H9 (cell line): Measurements from ENCODE around the gene CFAP46. TPM values are rescaled to one million over a fixed set of nuclear protein-coding genes. Genes with fewer than 3 reads are reported as not detected.

ENCODE experiments used
- DNase-seq: peaks from one replicate; pipeline ENCODE4 v3.0.0-alpha.2; 2017
- H2AFZ ChIP-seq: one replicate; pipeline ENCODE4 v1.6.1; 2013; ENCODE audit warnings: mild to moderate bottlenecking, low read length, control low read depth, moderate library complexity
- H2AK5ac ChIP-seq: 2 replicates; pipeline ENCODE4 v1.6.1; 2013; ENCODE audit warnings: low read length, control low read depth, mixed read lengths; ENCODE audit not compliant: insufficient read length
- H2BK120ac ChIP-seq: one replicate; pipeline ENCODE4 v1.6.1; 2013; ENCODE audit warnings: low read depth, mild to moderate bottlenecking, low read length, control low read depth, inconsistent platforms; ENCODE audit not compliant: poor library complexity, severe bottlenecking
- H2BK12ac ChIP-seq: 2 replicates; pipeline ENCODE4 v1.6.1; 2013; ENCODE audit warnings: low read length, control low read depth, mixed read lengths, low read depth; ENCODE audit not compliant: insufficient read length
- H2BK15ac ChIP-seq: 2 replicates; pipeline ENCODE4 v1.6.1; 2013; ENCODE audit warnings: low read depth, low read length, control low read depth
- H2BK20ac ChIP-seq: one replicate; pipeline ENCODE4 v1.6.1; 2013; ENCODE audit warnings: low read depth, mild to moderate bottlenecking, low read length, control low read depth, inconsistent platforms; ENCODE audit not compliant: poor library complexity, severe bottlenecking
- H2BK5ac ChIP-seq: 2 replicates; pipeline ENCODE4 v1.6.1; 2013; ENCODE audit warnings: low read length, control low read depth, mixed read lengths; ENCODE audit not compliant: insufficient read length
- H3K14ac ChIP-seq: 2 replicates; pipeline ENCODE4 v1.6.1; 2013; ENCODE audit warnings: low read length, control low read depth; ENCODE audit not compliant: insufficient read depth
- H3K18ac ChIP-seq: 2 replicates; pipeline ENCODE4 v1.6.1; 2013; ENCODE audit warnings: low read depth, mild to moderate bottlenecking, mixed read lengths, low read length, control low read depth; ENCODE audit not compliant: insufficient read length
- H3K23ac ChIP-seq: 2 replicates; pipeline ENCODE4 v1.6.1; 2013; ENCODE audit warnings: low read length, control low read depth, mixed read lengths, low read depth; ENCODE audit not compliant: insufficient read length
- H3K23me2 ChIP-seq: 2 replicates; pipeline ENCODE4 v1.6.1; 2013; ENCODE audit warnings: low read depth, mild to moderate bottlenecking, mixed read lengths, low read length, control low read depth; ENCODE audit not compliant: insufficient read length, poor library complexity, severe bottlenecking
- H3K27ac ChIP-seq: 2 replicates; pipeline ENCODE4 v1.5.1; 2013; ENCODE audit warnings: low read length, control low read depth, mixed read lengths, low read depth; ENCODE audit not compliant: insufficient read length
- H3K27me3 ChIP-seq: 2 replicates; pipeline ENCODE4 v1.6.1; 2013; ENCODE audit warnings: low read length, control low read depth, inconsistent platforms; ENCODE audit not compliant: insufficient read depth
- H3K4ac ChIP-seq: 2 replicates; pipeline ENCODE4 v1.6.1; 2013; ENCODE audit warnings: low read depth, mild to moderate bottlenecking, control low read depth, inconsistent platforms, low read length, moderate library complexity
- H3K4me1 ChIP-seq: 2 replicates; pipeline ENCODE4 v1.6.1; 2013; ENCODE audit warnings: low read length, control low read depth, inconsistent platforms; ENCODE audit not compliant: insufficient read depth
- H3K4me2 ChIP-seq: 2 replicates; pipeline ENCODE4 v1.6.1; 2013; ENCODE audit warnings: low read length, control low read depth, mixed read lengths; ENCODE audit not compliant: insufficient read length, insufficient read depth
- H3K56ac ChIP-seq: 2 replicates; pipeline ENCODE4 v1.6.1; 2013; ENCODE audit warnings: low read depth, mild to moderate bottlenecking, mixed read lengths, low read length, control low read depth; ENCODE audit not compliant: insufficient read length
- H3K79me1 ChIP-seq: 2 replicates; pipeline ENCODE4 v1.6.1; 2013; ENCODE audit warnings: low read depth, mild to moderate bottlenecking, moderate library complexity, low read length, control low read depth, inconsistent platforms; ENCODE audit not compliant: insufficient read depth, poor library complexity, severe bottlenecking
- H3K79me2 ChIP-seq: 2 replicates; pipeline ENCODE4 v1.6.1; 2013; ENCODE audit warnings: low read length, control low read depth, inconsistent platforms; ENCODE audit not compliant: insufficient read depth
- H3K9ac ChIP-seq: 2 replicates; pipeline ENCODE4 v1.6.1; 2013; ENCODE audit warnings: low read length, control low read depth, mixed read lengths; ENCODE audit not compliant: insufficient read length; ENCODE audit errors: extremely low read depth
- H3K9me3 ChIP-seq: one replicate; pipeline ENCODE4 v1.6.1; 2013; ENCODE audit warnings: low read depth, low read length, inconsistent platforms; ENCODE audit not compliant: control insufficient read depth
- H3T11ph ChIP-seq: one replicate; pipeline ENCODE4 v1.6.1; 2013; ENCODE audit warnings: mild to moderate bottlenecking, low read length, control low read depth, inconsistent platforms
- H4K20me1 ChIP-seq: one replicate; pipeline ENCODE4 v1.6.1; 2013; ENCODE audit not compliant: control insufficient read depth, insufficient read length, insufficient read depth
- H4K5ac ChIP-seq: 2 replicates; pipeline ENCODE4 v1.6.1; 2013; ENCODE audit warnings: low read depth, mild to moderate bottlenecking, mixed read lengths, low read length, control low read depth; ENCODE audit not compliant: insufficient read length
- H4K8ac ChIP-seq: replicated peaks from 2 replicates; pipeline ENCODE4 v1.6.1; 2013; ENCODE audit warnings: low read length, control low read depth, mixed read lengths, low read depth; ENCODE audit not compliant: insufficient read length
- H4K91ac ChIP-seq: 2 replicates; pipeline ENCODE4 v1.6.1; 2013; ENCODE audit warnings: low read depth, mild to moderate bottlenecking, moderate library complexity, mixed read lengths, low read length, control low read depth; ENCODE audit not compliant: insufficient read length
- H3K27ac Mint-ChIP-seq, 3 experiments: 2 replicates in 2 of 3; 3 replicates in 1 of 3; pipeline ENCODE4 v1.8.0; 2020 to 2021; ENCODE audit warnings: mixed read lengths in 3 of 3, mild to moderate bottlenecking in 1 of 3, moderate library complexity in 1 of 3
- H3K27me3 Mint-ChIP-seq: 2 replicates; pipeline ENCODE4 v1.8.0; 2021; ENCODE audit warnings: low read depth, mild to moderate bottlenecking, moderate library complexity, mixed read lengths
- H3K36me3 Mint-ChIP-seq, 3 experiments: 2 replicates in 2 of 3; 3 replicates in 1 of 3; pipeline ENCODE4 v1.8.0; 2020 to 2021; ENCODE audit warnings: low read depth in 3 of 3, mixed read lengths in 3 of 3; ENCODE audit not compliant: insufficient read depth in 1 of 3
- H3K4me1 Mint-ChIP-seq, 2 experiments: 2 replicates each; pipeline ENCODE4 v1.8.0; 2020; ENCODE audit warnings: mixed read lengths in 2 of 2
- H3K4me3 Mint-ChIP-seq, 2 experiments: 2 replicates in 1 of 2; 3 replicates in 1 of 2; pipeline ENCODE4 v1.8.0; 2020 to 2021; ENCODE audit warnings: mild to moderate bottlenecking in 2 of 2, mixed read lengths in 2 of 2, moderate library complexity in 1 of 2
- H3K9me3 Mint-ChIP-seq, 2 experiments: 2 replicates in 1 of 2; 3 replicates in 1 of 2; pipeline ENCODE4 v1.8.0; 2020; ENCODE audit warnings: mild to moderate bottlenecking in 2 of 2, mixed read lengths in 2 of 2, moderate library complexity in 1 of 2
- CTCF ChIP-seq: fragments of 200-600 bp; sonication (generic); conservative IDR thresholded peaks from 3 replicates; pipeline ENCODE4 v1.8.0; 2021; ENCODE audit warnings: antibody characterized with exemption, mild to moderate bottlenecking
- WGBS: extraction: QIAGEN DNeasy Blood & Tissue Kit; methylation state at CpG from one replicate; pipeline ENCODE4 v1.1.7; 2013; ENCODE audit warnings: missing lambda C conversion rate, low lambda C conversion rate, mixed read lengths; ENCODE audit not compliant: insufficient read length; ENCODE audit errors: extremely low coverage; 5-methylcytosine and 5-hydroxymethylcytosine counted together
- total RNA-seq: library from RNA; stranded (reverse); gene quantifications from 2 replicates; pipeline ENCODE4 v1.2.1, GENCODE V29; 2021

Gene CFAP46
- total RNA-seq, 1 experiment from 2014 or later: 3.1 TPM

DNA sequence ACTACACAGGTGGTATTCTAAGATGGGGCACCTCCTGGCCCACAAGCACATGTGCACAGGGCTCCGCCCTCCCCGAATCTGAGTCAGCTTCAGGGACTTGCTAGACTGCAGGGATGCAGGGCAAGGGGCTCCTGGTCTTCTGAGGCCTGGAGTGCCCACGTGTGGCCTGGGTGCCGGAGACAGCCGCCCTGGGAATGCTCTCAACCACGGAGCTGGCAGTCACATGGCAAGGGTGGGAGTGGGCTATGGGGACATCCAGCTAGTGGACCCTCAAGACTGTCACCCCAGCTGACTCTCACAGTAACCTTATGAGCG is 42.7 kb downstream of the CFAP46 start:
- H2BK5ac ChIP-seq: no peak overlapping the region
- no peak for DNase-seq
- no peak overlapping the region for H3K27ac ChIP-seq
- no peak overlapping the region for H3K9ac ChIP-seq
- no peak overlapping the region for H3K4me2 ChIP-seq
- TF ChIP-seq CTCF: no peak
- H2BK12ac ChIP-seq: no peak overlapping the region
- Mint-ChIP-seq H3K4me3 (no peak overlapping the region), H3K4me1 (peaks cover 4% of the 10 kb centered on the region in 2 experiments; a peak in 3 of 4 replicates), H3K27ac (no peak overlapping the region), H3K27me3 (peaks cover 12% of the 10 kb centered on the region), H3K9me3 (peaks cover 11 to 14% of the 10 kb centered on the region in 2 experiments), H3K36me3 (peaks cover 3 to 7% (median 5%) of the 10 kb centered on the region in 3 experiments; a peak in 4 of 7 replicates)
- no peaks in the 10 kb centered on the region for H3K4me1 ChIP-seq
- no peak overlapping the region for H3T11ph ChIP-seq
- no peak overlapping the region for H2AK5ac ChIP-seq
- H4K5ac ChIP-seq: no peak overlapping the region
- no CpG with 5 or more reads among the region's 7 CpGs for WGBS
- no peaks in the 10 kb centered on the region for H3K23me2 ChIP-seq
- no peak overlapping the region for H4K8ac ChIP-seq
- no peak overlapping the region for H3K4ac ChIP-seq
- no peak overlapping the region for H4K91ac ChIP-seq
- no peak overlapping the region for H2BK120ac ChIP-seq
- H3K14ac ChIP-seq: no peak overlapping the region
- H3K56ac ChIP-seq: no peak overlapping the region
- no peaks in the 10 kb centered on the region for H4K20me1 ChIP-seq
- H3K9me3 ChIP-seq: peaks cover 6% of the 10 kb centered on the region
- no peak overlapping the region for H3K23ac ChIP-seq
- no peaks in the 10 kb centered on the region for H3K79me2 ChIP-seq
- no peak overlapping the region for H3K18ac ChIP-seq
- no peak overlapping the region for H2BK15ac ChIP-seq
- no peaks in the 10 kb centered on the region for H3K27me3 ChIP-seq
- H2BK20ac ChIP-seq: no peak overlapping the region
- H2AFZ ChIP-seq: no peak overlapping the region
- no peaks in the 10 kb centered on the region for H3K79me1 ChIP-seq
